Stimulated activated CD8-positive, alpha-beta memory T cell treated with anti-CD3 and anti-CD28 coated beads, Interleukin-15, amount 100 ng/mL, for 48 hours (primary cell): ENCODE data around the gene GRID1.
"Not testable (repeated sequence)": the region's sequence is repeated elsewhere in the genome, so short reads cannot be mapped to it uniquely, and the experiment has no call there.

Experiments
- DNase-seq, 2 donors: peaks; one replicate each; pipeline ENCODE4 v3.0.0-alpha.2; 2020; ENCODE audit warnings: low read depth in 2 of 2

GRID1 gene

DNA sequence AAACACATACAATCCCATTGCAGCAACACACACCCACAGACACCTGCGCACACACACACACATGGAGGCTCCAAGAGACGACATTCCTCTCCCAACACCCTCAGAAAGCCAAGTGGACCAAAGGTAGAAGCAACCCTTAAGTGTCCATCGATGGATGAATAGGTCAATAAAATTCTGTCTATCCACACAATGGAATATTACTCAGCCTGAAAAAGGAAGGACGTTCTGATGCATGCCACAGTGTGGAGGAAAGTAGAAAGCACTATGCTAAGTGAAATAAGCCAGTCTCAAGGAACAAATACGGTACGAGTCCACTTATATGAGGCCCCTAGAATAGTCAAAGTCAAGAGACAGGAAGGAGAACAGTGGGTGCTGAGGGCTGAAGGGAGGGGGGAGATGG lies 174.4 kb downstream of the GRID1 start:
- DNase-seq = no peak

DNA sequence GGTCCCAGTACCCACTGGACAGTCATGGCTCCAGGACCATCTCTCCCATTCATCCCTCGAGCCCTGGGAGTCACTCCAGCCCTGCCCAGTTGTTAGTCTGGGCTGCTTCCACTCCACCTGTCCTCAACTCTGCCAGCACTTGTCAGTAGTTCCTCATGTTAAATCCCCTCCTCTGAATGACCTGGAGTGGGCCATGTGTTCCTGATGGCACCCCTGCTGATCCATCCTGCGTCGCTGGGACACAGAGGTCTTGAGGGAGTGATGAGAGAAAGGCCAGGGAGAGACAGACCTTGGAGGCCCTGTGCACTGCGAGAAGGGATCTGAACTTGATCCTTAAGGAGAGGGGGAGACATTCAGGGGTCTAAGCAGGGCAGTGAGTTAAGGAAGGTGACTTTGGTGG lies 174.9 kb downstream of the GRID1 start:
- no peak for DNase-seq

DNA sequence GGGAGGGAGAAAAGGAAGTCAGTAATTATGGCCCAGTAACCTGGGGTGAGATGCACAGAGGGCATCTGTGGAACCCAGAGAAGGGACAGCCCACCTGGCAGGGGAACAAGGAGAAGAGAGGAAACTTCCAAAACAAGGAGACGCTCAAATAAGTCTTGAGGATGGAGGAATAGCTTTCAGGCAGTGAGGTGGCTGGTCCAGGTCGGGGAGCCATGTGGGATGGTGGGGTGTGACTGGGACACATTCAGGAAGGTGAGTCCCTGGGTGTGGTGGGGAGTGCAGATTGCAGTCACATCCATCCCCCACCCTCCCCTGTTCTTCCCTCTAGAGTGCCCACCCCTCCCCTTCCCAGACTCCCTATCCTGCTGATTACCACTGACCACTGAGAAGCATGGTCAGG lies 175.4 kb downstream of the GRID1 start:
- no peak for DNase-seq

DNA sequence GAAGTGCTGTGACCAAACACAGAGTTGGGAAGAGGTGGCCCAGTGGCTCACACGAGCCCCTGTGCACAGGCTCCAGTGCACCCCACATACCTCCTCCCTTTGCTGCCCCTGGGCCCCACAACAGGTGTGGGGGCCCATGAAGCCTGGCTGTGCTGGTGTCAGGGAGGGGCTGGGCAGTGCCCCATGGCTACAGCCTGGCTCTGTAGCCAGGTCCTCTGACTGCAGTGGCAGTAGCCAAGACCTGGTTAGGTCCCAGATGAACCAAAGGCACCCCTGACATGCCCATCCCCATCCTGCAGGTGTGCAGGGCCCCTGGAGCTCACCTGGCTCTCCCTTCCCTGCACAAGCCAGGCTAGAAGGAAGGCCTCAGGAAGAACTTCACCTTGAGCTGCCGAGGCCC lies 176.3 kb downstream of the GRID1 start:
- DNase-seq = no peak

DNA sequence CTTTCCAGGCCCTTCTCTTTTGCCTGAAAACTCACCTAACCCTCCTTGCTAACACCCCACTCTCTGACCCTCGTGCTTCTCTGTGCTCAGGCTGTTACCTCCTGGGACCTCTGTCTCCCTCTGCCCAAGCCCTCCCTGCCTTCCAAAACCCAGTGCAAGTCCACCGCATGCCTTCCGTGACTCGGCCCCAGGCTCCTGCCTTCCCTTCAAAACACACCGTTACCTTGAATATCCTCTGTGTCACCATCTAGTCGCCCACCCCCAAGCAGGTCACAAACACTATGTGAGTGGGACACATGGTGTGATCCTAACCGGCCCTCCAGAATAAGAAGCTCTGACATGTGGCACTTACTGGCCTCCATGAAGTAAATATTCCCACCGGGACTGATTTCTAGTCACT lies 176.7 kb downstream of the GRID1 start:
- no peak for DNase-seq

DNA sequence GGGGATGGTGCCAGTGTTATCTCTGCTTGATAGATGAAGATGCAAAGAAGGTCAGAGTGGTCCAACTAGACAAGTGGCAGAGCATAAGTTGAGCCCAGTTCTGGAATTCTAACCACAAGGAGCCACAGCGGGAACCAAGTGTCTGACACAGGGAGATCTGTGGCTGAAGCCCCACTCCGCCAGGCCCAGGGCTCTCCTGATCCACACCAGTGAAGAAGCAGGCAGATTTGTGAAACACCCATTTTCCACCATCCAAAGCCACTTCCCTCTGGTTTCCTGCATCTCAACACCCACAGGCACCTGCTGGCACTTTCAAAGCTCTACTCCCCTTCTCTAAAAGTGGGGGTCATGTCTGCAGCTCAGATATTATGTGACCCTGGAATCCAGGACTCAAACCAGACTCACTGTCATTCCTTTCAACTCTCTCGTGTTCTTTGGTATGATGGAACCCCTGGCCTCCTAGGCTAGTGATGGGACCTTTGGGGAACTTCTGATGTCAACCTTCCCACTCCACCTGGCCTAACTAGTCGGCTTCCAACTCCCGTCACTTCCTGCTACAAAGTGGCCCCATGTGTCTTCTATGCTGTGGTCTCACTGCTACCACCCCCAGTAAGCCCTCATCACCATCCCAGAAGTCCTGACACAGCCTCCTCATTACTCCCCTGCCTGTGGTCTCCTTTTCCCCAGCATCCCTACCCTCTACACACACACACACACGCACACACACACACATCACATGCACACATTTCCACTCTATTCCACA lies 177.6 kb downstream of the GRID1 start:
- DNase-seq = no peak

DNA sequence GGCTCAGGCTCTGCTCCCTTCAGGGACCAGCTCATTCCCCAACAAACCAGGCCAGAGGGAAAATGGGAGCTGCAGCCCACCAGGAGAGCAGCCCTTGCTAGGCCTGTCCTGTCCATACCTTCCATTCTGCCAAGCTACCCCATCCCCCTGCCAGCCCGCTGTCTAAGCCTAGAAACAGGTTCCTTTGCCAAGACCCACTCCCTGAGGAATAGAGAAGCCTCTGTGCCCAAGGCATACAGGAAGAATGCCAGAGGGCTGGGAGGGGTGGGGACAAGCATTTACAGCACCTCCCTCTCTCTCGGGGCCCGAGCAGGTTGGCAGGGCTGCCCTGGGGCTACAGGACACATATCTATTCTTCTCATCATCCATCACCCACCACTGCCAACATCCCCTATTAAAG lies 178.3 kb downstream of the GRID1 start:
- no peak for DNase-seq

DNA sequence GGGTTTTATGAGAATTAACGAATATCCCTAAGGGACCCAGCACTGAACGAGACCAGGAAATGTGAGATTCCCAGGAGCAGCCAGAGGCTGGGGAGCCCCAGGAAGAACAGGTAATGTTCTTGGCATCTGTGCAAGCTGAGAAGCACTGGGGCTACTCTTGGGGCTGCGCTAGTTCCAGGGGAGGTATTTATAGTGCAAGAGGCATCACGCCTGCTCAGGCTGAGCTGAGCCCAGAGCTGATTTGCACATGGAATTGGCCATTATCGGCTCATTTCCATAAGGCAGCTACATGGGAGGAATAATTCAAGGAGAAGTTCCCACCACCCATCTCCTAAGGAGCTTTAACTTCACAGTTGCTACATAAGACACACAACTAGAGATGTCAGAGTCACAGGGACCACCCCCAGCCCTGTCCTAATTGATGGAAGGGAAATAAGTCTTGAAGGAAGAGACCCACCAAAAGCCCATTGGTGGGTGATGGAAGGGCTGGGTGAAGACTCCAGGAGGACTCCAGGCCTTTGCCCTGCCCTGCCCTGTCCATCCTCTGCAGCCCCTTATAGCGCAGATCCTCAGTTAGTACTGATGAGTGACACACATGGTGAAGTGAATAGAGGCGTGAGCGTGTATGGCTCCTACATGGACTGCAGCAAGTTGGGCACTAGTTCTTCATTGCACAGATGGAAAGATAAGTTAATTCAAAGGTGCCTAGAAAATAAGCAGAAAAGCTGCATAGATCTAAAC lies 178.9 kb downstream of the GRID1 start:
- DNase-seq = no peak

DNA sequence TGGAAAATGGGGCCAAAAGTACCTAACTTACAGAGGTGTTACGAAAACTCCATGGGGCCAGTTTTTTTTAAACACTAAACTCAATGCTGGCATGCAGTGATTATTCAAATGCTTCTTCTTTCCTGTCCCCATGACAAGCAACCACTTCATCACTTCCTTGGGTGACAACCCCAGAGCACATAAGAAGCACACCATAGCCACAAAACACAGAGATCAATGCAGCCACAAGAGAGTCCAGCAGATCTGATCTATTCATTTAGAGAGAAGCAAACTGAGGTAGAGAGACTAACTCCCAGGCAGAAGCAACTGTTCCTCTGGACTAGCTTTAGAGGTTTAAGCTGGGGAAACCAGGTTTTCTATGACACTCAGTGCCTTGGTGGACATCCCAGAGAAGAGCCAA lies 180.0 kb downstream of the GRID1 start:
- no peak for DNase-seq

DNA sequence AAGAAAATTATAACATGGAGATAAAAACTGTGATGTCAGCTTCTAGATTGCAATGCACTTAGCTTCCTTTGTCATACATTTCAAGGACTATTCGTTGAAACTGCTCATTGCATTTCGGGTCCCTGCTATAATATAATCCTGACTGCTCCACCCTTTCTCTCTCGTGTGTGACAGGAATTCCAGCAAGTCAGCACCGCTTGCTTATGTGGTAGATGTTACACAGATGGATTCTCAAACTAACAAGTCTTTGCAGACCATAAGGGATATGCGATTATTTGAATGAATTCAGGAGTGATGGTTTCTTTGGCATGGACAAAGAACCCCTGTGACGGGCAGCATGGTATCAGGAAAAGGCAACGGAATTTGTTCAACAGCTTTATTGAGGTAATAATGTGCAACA lies 184.0 kb downstream of the GRID1 start:
- no peak for DNase-seq

DNA sequence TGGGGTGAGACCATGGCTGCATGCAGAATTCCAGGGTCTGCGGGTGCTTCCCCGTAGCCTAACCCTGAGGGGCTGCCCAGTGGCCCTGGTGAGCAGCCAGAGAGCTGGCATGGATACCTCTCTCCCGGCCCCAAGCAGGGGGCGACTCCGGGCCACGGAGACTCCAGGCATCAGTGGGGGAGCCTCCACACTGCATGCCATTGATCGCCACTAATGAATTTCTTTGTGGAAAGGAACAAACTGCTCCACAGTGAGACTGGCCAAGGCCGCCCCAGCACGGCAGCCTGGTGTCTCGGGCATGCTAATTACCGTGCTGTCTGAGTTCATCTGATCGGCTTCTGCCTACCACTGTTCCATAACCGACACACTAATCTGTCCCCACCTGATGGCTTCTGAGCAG lies 184.4 kb downstream of the GRID1 start:
- no peak for DNase-seq

DNA sequence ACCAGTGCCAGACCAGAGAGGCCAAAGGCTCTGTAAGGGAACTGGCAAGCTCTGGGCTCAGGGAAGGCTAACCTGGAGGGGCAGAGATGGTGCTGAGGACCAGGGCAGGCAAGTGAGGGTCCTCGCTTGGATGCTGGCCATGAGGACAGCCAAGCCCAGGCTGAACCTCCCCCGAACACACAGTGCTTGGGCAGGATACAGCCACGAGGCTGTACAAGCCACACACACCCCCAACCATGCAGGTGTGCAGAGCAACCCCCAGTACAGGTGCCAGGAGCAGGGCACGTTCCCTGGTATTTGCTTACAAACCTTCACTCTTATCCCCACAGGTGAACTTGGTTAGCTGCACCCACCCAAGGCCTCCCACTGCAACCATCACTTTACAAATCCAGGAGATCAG lies 185.7 kb downstream of the GRID1 start:
- DNase-seq = no peak

DNA sequence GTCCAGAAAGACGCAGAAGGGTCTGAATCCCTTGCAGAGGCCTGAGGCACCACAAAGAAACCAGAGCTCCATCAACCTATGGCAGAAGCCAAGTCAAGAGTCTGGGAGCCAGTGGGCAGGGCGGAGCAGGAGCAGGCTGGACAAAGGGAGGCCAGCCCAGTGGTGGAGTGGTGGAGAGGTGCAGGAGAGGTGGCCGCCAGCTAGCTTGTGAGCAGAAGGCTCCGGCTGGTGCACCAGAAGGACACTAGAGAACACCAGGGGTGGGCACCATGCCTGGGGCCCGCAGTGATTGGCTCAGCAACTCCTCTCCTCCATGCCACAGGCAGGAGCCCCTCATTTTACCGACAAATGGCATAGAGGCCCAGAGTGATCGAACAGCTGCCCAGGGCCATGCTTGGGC lies 186.6 kb downstream of the GRID1 start:
- DNase-seq = no peak

DNA sequence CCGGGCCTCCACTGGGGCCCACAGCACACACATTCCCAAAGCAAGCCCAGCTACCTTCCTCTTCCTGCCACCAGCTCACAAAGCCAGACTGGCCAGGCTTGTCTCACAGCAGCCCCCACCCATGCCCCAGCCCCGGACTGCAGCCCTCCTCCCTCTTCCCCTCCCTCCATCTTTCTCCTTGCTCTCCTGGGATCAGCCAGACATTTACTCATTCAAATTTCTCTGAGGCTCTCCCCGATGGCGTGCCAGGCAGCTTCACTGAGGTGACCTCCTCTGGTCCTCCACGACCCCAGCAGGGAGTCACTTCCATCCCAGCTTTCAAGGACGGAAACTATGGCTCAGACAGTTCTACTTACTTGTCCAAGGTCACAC lies 187.5 kb downstream of the GRID1 start:
- no peak for DNase-seq

DNA sequence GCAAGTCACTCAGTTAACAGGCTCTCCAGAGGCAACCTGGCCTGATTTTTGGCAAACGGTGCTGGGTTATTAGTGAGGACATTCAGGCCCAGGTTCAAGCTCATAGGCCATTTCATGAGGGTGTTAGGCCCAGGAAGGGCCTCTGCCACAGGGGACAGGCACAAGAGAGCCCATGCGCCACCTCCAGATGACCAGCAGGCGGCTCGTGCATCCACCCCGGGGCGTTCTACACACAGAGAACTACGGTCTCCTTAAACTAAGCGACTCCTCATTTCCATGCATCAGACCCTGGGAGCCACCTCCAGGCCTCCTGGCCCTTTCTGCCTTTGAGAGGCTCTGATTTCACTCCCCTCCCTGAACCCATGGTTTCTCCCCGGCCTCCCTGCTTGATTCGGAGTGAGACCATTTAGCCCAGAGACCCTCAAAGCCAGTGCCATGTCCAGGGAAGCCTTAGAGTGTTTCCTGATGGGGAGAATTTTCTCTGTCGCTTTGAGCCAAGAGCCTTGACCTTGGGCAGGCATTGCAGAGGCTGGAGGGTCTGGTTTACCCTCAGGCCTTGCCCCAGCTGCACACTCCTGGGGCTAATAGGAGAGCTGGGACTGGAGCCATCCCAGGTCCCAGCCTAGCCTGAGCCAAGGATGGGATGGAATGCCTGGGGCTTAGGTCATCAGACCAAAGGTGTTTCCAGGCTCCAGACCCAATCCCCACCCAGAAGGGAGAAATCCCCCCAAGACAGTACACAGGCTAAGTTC lies 188.0 kb downstream of the GRID1 start:
- no peak for DNase-seq

DNA sequence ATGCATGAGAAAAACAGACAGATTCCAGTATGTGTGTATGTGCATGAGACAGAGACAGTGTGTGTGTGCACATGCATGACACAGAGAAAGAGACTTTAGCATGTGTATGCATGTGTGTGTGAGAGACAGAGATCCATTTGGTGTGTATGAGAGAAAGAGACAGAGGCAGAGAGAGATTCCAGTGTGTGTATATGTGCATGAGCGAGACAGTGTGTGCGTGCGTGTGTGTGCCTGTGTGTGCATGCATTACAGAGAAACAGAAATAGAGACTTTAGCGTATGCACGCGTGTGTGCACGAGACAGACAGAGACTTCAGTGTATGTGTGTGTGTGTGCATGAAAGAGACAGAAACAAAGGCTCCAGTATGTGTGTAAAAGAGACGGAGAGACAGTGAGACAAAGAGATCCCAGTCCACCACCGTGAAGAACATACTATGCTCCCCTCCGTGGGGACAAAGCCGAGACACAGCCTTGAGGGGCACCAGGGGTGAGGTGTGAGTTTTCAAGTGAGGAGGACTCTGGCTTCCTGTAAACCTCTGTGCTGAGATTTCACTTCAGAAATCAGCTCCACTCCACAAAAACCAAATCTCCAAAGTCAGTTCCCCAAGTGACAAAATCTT lies 188.9 kb downstream of the GRID1 start:
- no peak for DNase-seq

DNA sequence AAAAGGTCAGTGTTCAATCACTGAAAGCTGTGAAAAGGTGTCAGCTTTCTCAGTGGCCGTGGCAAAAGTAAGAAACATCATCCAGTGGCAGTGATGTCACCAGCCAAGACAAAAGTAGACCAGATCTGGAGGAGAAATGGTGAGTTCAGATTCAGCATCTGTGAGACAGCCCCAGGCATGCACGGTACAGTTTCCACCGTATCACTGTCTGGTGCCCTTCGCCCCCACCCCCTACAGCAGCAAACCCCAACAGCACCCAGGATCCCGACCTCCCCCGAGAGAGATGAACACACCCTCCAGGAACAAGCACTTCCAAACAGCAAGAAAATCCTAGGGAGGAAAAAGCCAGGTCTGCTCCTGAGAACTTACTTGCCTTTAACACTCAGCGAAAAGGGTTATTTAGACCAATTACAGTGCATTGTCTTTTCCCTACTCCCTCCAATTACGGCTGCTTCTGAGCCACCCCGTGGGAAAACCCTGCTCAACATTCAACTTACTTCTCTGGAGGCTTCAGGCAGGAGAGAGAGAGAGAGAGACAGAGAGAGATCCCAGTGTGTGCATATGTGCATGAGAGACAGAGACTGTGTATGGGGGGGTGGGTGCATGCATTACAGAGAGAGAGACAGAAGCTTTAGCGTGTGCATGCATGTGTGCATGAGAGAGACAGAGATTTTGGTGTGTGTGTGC lies 189.6 kb downstream of the GRID1 start:
- no peak for DNase-seq

DNA sequence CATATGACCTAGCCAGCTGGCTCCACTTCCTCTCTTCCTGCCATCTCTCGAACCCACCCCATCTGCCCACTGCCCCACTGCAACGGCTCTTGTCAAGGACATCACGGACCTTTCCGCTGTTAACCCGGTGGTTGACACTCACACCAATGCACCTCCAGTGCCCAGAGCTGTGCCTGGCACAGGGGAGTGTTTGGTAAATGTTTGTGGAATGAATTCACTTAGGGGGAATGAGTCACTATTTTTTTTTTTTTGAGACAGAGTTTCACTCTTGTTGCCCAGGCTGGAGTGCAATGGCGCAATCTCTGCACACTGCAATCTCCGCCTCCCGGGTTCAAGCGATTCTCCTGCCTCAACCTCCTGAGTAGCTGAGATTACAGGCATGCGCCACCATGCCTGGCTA lies 191.1 kb downstream of the GRID1 start:
- DNase-seq = not testable (repeated sequence)

DNA sequence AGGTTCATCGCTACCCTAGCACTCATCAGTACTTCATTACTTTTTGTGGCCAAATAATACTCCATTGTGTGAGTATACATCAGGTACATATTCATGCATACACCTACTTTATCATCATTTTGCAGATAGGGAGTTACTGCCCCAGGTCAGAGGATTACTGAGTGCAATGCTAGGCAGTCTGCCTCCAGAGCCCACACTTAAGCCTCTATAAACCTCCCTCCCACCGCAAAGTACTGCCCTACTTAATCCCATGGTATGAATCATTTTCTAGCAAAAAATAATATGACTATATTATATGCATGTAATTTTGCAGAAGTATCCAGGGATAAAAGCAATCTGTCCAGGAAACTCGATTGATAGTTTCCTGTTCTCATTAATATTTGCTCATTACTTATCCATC lies 194.3 kb downstream of the GRID1 start:
- no peak for DNase-seq

DNA sequence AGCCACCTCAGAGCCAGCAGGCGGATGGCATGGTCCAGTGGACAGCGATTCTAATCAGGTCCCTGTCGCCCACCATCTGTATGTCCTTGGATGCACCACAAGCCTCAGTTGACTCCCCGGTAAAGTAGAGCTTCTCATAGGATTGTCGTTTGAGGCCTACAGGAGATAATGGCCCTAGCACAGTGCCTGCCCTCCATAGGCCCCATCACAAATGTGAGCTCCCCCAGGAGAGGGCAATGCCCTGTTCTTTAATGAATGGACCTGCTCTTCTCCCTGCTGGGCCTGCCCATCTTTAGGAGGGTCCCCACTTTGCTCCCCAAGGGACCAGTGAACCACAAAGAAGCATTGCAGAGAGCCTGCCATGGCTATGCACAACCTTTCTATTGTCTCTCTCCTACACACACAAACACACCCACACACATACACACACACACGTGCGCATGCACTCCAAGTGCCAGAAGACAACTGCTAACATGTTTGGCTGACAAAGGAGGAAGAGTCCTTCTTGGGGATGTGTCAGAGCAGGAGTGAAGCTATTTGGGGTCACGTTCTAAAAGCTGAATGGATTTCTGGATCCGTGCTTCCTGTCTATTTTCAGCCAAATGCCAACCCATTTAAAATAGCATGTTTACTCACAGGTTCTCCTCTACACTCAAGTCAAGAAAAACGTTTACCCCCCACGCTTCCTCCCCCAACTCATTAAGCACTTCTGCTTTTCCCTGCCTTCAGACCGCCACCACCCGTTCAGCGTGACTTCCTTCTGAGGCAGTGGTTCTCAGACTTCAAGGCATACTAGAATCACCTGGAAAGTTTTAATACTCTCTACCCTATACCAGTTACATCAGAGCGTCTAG lies 196.1 kb downstream of the GRID1 start:
- DNase-seq = no peak
